ENCODE measurements around the gene PPP2R2C. TPM values are rescaled to one million over a fixed set of nuclear protein-coding genes. Genes with fewer than 3 reads are reported as not detected.

PPP2R2C gene
- total and polyA plus RNA-seq, 3 experiments from 2014 or later: not detected

DNA sequence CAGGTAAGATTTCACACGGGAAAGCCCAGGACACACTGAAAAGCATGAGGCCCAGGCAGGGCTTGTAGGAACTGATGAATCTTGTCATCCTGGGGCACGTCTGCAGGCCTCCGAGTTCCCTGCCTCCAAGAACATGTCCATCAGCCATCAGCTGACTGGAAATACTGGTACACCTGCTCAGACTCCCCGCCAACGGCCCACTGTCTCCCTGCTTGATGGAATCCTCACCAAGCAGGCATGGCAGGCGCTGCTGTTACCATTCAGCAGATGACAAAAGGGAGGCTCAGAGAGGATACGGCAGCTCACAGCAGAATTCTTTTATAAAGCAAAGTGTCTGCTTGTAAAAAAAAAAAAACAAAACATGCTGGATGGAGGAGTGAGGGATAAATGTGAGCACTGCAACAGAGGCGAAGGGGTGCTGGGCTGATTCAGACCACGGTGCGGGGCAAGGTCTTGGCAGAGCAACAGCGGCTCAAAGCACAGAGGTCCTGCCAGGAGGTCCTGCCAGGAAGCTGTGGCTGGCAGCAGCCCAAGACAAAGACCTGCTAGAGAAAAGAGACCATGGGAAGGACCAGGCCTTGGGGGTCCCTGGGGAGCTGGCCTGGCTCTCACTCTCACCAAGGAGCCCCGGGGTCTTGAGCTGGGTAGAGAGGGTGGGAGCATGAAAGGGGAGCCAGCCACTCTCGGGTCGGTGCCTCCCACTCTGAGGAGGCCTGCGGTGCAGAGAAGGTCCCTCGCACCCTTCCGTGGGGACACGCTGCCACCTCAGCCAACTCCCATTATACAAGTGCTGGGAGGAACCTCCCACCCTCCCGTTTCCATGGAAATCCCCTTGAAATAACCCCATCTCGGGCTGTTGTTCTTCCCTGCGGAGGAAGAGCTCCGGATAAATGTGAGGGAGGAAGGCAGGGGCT is 25.6 kb downstream of the PPP2R2C start:
- Histone ChIP-seq H3K36me3 (ENCODE audit: insufficient read depth, low read length) (no peaks in the 10 kb centered on the region), H3K4me3 (ENCODE audit: low read length) (no peak overlapping the region), H3K9me3 (ENCODE audit: low read length) (no peaks in the 10 kb centered on the region), H3K4me1 (ENCODE audit: insufficient read depth, low read length) (no peaks in the 10 kb centered on the region), H3K27ac (ENCODE audit: low read depth, low read length) (no peak overlapping the region), H3K27me3 (ENCODE audit: insufficient read depth, low read length, poor library complexity, severe bottlenecking) (no peaks in the 10 kb centered on the region)
- no peak overlapping the region for H3K27ac Mint-ChIP-seq
- ChIA-PET CTCF (no interaction called here), POLR2A (no interaction called here)
- H3K36me3 Mint-ChIP-seq: no peaks in the 10 kb centered on the region
- H3K4me3 Mint-ChIP-seq: no peak overlapping the region
- H3K9me3 Mint-ChIP-seq: no peaks in the 10 kb centered on the region
- DNase-seq: no peak
- H3K4me1 Mint-ChIP-seq: peaks cover 0 to 1% (median 0%) of the 10 kb centered on the region in 3 donors
- peaks cover 9 to 44% of the 10 kb centered on the region in 2 donors for H3K27me3 Mint-ChIP-seq

DNA sequence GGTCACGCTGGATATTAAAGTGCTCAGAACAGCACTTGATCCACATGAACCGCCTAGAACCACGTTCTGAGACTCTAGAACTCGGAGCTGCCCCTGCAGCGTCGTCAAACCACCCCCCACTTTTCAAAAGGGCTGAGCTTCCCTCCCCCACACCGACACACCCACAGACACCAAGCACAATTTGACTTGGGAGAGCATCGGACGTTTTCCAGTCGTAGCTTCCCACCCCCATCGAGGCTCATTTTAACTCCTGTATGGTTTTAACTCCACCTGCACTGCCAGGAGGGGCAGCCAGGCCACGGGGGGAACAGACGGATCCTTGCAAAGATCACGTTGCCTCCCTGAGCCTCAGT is 26.3 kb downstream of the PPP2R2C start:
- DNase-seq: no peak
- Mint-ChIP-seq H3K4me1 (peaks cover 0 to 1% (median 0%) of the 10 kb centered on the region in 3 donors), H3K4me3 (no peak overlapping the region), H3K9me3 (no peaks in the 10 kb centered on the region), H3K27me3 (peaks cover 12 to 44% of the 10 kb centered on the region in 2 donors), H3K36me3 (no peaks in the 10 kb centered on the region), H3K27ac (no peak overlapping the region)
- Histone ChIP-seq H3K4me1 (ENCODE audit: insufficient read depth, low read length) (no peaks in the 10 kb centered on the region), H3K27me3 (ENCODE audit: insufficient read depth, low read length, poor library complexity, severe bottlenecking) (no peaks in the 10 kb centered on the region), H3K27ac (ENCODE audit: low read depth, low read length) (no peak overlapping the region), H3K4me3 (ENCODE audit: low read length) (no peak overlapping the region), H3K36me3 (ENCODE audit: insufficient read depth, low read length) (no peaks in the 10 kb centered on the region), H3K9me3 (ENCODE audit: low read length) (no peaks in the 10 kb centered on the region)
- CTCF ChIA-PET: no interaction called here
- POLR2A ChIA-PET: no interaction called here

DNA sequence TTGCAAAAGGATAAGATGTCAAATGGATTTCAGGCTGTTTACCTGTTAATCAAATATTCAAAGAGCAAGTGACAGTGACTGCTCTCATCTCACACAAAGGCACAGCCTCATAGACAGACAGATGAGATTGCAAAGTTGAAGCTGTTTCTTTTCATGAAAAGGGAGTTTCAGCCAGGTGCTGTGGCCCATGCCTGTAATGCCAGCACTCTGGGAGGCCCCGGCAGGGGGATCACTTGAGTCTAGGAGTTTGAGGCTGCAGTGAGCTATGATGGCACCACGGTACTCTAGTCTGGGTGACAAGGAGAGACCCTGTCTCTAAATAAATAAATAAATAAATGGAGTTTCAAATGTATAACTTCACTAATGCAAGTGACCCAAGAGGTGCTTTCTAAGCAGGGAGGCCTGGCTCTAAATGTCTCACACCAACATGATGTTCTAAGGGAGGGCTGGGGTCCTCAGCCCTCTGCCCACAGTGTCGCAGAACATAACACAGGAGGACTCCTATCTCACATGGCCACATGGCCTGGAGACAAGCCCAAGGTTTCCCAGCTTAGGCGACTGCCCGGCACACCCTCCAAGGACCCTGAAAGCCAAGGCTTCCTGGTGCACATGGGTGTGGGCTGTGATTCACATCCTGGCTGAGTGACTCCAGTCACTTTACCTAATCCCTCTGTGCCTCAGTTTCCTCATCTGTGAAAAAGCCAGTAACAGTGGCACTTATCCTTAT is 26.8 kb downstream of the PPP2R2C start:
- Mint-ChIP-seq H3K4me3 (no peak overlapping the region), H3K4me1 (peaks cover 0 to 1% (median 0%) of the 10 kb centered on the region in 3 donors), H3K36me3 (no peaks in the 10 kb centered on the region), H3K27me3 (peaks cover 12 to 38% of the 10 kb centered on the region in 2 donors), H3K27ac (peak overlapping the region in 1 of 8 donors; percentile 25), H3K9me3 (no peaks in the 10 kb centered on the region)
- Histone ChIP-seq H3K4me1 (ENCODE audit: insufficient read depth, low read length) (no peaks in the 10 kb centered on the region), H3K9me3 (ENCODE audit: low read length) (no peaks in the 10 kb centered on the region), H3K27ac (ENCODE audit: low read depth, low read length) (no peak overlapping the region), H3K27me3 (ENCODE audit: insufficient read depth, low read length, poor library complexity, severe bottlenecking) (no peaks in the 10 kb centered on the region), H3K4me3 (ENCODE audit: low read length) (no peak overlapping the region), H3K36me3 (ENCODE audit: insufficient read depth, low read length) (no peaks in the 10 kb centered on the region)
- DNase-seq: no peak
- ChIA-PET CTCF (no interaction called here), POLR2A (interaction anchor here (0.5 kb wide), 1 partner anchor 74 kb away, joined by 3 read pairs; no protein-coding TSS in a partner anchor)

DNA sequence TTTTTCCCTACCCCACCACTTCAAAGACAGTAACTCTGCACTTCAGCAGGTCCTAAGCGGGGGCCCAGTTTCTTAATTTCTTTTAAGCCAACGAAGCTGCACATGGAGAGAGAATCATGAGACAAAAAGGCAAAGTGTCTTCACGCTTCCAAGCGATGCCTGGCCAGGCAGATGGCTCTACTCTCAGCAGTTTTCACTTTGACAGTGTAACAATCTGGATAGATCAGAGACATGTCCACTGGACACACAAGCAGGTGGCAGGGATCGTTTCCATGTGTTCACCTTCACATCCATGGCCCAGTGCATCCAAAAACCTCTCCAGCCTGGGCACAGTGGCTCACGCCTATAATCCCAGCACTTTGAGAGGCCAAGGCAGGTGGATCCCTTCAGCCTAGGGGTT is 27.8 kb downstream of the PPP2R2C start:
- Histone ChIP-seq H3K27me3 (ENCODE audit: insufficient read depth, low read length, poor library complexity, severe bottlenecking) (no peaks in the 10 kb centered on the region), H3K36me3 (ENCODE audit: insufficient read depth, low read length) (no peaks in the 10 kb centered on the region), H3K4me3 (ENCODE audit: low read length) (no peak overlapping the region), H3K27ac (ENCODE audit: low read depth, low read length) (no peak overlapping the region), H3K9me3 (ENCODE audit: low read length) (no peaks in the 10 kb centered on the region), H3K4me1 (ENCODE audit: insufficient read depth, low read length) (no peaks in the 10 kb centered on the region)
- no peak overlapping the region for H3K4me3 Mint-ChIP-seq
- no peaks in the 10 kb centered on the region for H3K36me3 Mint-ChIP-seq
- no peak for DNase-seq
- no peak overlapping the region for H3K27ac Mint-ChIP-seq
- no peaks in the 10 kb centered on the region for H3K9me3 Mint-ChIP-seq
- peaks cover 14 to 41% of the 10 kb centered on the region in 2 donors for H3K27me3 Mint-ChIP-seq
- POLR2A ChIA-PET: no interaction called here
- peaks cover 0 to 1% (median 0%) of the 10 kb centered on the region in 3 donors for H3K4me1 Mint-ChIP-seq
- CTCF ChIA-PET: no interaction called here

DNA sequence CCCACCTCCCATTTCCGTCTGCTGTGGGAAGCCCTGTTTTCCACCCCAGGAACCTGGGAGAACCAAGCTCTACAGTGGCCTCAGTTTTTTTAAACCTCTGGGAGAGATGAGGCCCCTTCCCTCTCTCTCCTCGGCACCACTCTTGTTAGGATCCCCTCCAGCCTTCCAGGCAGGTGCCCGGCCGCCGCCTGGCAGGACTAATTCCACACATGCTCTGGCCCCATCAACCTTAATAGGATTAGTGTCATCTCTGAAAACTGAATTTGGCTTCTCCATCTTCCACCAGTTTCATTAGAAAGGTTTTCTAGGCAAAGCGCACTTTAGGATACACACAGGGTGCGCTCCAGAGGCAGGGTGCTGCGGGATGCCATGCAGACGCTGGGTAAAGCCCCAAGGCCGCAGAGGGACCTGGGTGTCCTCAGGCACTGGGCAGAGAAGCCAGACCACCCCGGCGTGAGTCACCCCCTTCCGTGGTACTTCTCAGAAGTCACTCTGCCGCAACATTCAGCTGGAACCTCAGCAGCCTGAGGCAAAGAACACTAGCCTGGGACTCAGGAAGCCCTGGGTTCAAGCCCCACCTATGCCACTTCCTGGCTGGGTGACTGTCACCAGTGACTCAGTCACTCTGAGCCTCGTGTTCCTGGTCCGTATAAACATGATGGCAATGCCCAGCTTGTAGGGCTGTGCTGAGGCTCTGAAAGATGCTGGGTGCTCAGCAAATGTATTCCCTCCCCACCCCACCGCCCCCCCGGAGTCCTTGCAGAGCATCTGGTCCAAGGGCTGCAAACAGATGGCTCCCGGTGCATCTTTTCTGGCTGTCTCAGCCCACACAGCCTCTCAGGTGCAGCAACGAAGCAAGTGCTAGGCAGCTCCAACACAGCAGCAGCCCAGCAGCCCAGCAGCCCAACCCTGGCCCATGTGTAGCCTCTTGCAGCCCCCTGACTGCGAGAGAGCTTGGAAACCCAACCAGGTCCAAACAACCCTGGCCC is 29.1 kb downstream of the PPP2R2C start:
- ChIA-PET POLR2A (no interaction called here), CTCF (no interaction called here)
- Histone ChIP-seq H3K4me3 (ENCODE audit: low read length) (no peak overlapping the region), H3K36me3 (ENCODE audit: insufficient read depth, low read length) (no peaks in the 10 kb centered on the region), H3K27ac (ENCODE audit: low read depth, low read length) (no peak overlapping the region), H3K9me3 (ENCODE audit: low read length) (no peaks in the 10 kb centered on the region), H3K4me1 (ENCODE audit: insufficient read depth, low read length) (no peaks in the 10 kb centered on the region), H3K27me3 (ENCODE audit: insufficient read depth, low read length, poor library complexity, severe bottlenecking) (no peaks in the 10 kb centered on the region)
- Mint-ChIP-seq H3K4me1 (peaks cover 0 to 1% (median 0%) of the 10 kb centered on the region in 3 donors), H3K4me3 (no peak overlapping the region), H3K36me3 (no peaks in the 10 kb centered on the region), H3K9me3 (no peaks in the 10 kb centered on the region), H3K27me3 (peaks cover 14 to 41% of the 10 kb centered on the region in 2 donors), H3K27ac (no peak overlapping the region)
- DNase-seq: no peak

DNA sequence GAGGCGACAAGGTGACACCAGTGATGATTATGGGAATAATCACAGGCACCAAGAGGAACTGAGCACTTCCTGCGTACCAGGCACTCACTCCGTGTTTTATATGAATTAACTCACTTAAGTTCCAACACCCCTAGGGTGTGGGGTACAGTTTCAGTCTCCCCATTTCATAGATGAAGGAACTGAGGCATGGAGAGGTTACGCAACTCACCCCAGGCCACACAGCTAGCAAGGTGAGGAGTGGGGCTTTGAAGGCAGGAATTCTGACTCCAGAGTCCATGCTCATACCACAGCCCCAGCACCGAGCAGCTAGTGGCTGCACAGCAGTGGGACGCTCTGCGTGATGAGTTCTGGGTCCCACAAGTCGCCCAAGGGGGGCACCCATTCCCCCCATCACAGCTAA is 29.9 kb downstream of the PPP2R2C start:
- ChIA-PET CTCF (no interaction called here), POLR2A (no interaction called here)

DNA sequence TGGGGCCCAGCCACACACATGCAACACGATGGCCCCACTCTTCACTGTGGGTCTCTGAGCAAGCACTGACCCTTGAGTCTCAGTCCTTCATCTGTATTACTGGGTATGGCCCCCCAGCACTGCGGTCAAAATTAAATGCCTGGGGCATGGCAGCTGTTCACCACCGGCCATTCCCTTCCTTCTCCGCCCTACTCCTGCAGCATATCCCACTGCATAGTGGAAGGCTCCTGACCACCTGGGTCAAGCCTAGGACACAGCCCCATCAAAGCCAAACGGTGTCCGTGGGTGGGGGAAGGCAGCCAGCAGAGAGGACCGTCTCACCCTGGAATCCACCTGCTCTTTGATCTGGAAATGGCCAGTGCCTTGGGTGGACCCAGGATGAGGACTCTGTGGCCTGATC is 30.7 kb downstream of the PPP2R2C start:
- Histone ChIP-seq H3K27me3 (ENCODE audit: insufficient read depth, low read length, poor library complexity, severe bottlenecking) (no peaks in the 10 kb centered on the region), H3K4me1 (ENCODE audit: insufficient read depth, low read length) (no peaks in the 10 kb centered on the region), H3K27ac (ENCODE audit: low read depth, low read length) (no peak overlapping the region), H3K36me3 (ENCODE audit: insufficient read depth, low read length) (no peaks in the 10 kb centered on the region), H3K4me3 (ENCODE audit: low read length) (no peak overlapping the region), H3K9me3 (ENCODE audit: low read length) (no peaks in the 10 kb centered on the region)
- H3K4me3 Mint-ChIP-seq: no peak overlapping the region
- peaks cover 11 to 36% of the 10 kb centered on the region in 2 donors for H3K27me3 Mint-ChIP-seq
- H3K27ac Mint-ChIP-seq: no peak overlapping the region
- peaks cover 0 to 1% (median 0%) of the 10 kb centered on the region in 3 donors for H3K4me1 Mint-ChIP-seq
- ChIA-PET POLR2A (no interaction called here), CTCF (no interaction called here)
- H3K9me3 Mint-ChIP-seq: no peaks in the 10 kb centered on the region
- DNase-seq: no peak
- no peaks in the 10 kb centered on the region for H3K36me3 Mint-ChIP-seq

More for the DNA sequence above, 29.9 kb downstream of the PPP2R2C start:
- no peak overlapping the region for H3K4me3 ChIP-seq (ENCODE audit: low read length)
- H3K9me3 Mint-ChIP-seq: no peaks in the 10 kb centered on the region
- H3K27me3 Mint-ChIP-seq: peaks cover 12 to 38% of the 10 kb centered on the region in 2 donors
- H3K36me3 Mint-ChIP-seq: no peaks in the 10 kb centered on the region
- peaks cover 0 to 1% (median 0%) of the 10 kb centered on the region in 3 donors for H3K4me1 Mint-ChIP-seq
- H3K36me3 ChIP-seq (ENCODE audit: insufficient read depth, low read length): no peaks in the 10 kb centered on the region
- H3K27me3 ChIP-seq (ENCODE audit: insufficient read depth, low read length, poor library complexity, severe bottlenecking): no peaks in the 10 kb centered on the region
- H3K9me3 ChIP-seq (ENCODE audit: low read length): no peaks in the 10 kb centered on the region
- no peak overlapping the region for H3K27ac ChIP-seq (ENCODE audit: low read depth, low read length)
- DNase-seq: no peak
- no peak overlapping the region for H3K27ac Mint-ChIP-seq
- H3K4me3 Mint-ChIP-seq: no peak overlapping the region
- no peaks in the 10 kb centered on the region for H3K4me1 ChIP-seq (ENCODE audit: insufficient read depth, low read length)
